Gastrocnemius medialis (tissue), 4 donors: ENCODE data around the gene PTPRN2.

Experiments used
- CTCF ChIP-seq, 5 experiments: fragments of 450-650 bp in 3 of 5; fragments of 200-600 bp in 2 of 5; sonication (generic) in 2 of 5; IDR thresholded peaks in 4 of 5; conservative IDR thresholded peaks in 1 of 5; 1 replicate in 4 of 5; 2 replicates in 1 of 5; pipeline ENCODE4 v1.5.1; 2016 to 2019; ENCODE audit warnings: antibody characterized with exemption in 5 of 5, mild to moderate bottlenecking in 3 of 5, moderate library complexity in 3 of 5
- POLR2A ChIP-seq, 2 donors: fragments of 450-650 bp; IDR thresholded peaks; one replicate each; pipeline ENCODE4 v1.6.1; 2017; ENCODE audit warnings: antibody characterized with exemption in 2 of 2, mild to moderate bottlenecking in 2 of 2, moderate library complexity in 2 of 2

GRCh38 chr7:158291998-158292397 lies 295.6 kb downstream of the PTPRN2 start:
- TF ChIP-seq CTCF (IDR thresholded peaks at IDR 0.05 in 4 of 5, conservative IDR thresholded peaks at IDR 0.05 in 1 of 5) (no peak), POLR2A (IDR thresholded peaks at IDR 0.05) (no peak)
